ENCODE data around the gene TRAFD1. TPM values are rescaled to one million over a fixed set of nuclear protein-coding genes. Genes with fewer than 3 reads are reported as not detected.

Gene TRAFD1
- total RNA-seq, 1 experiment from 2014 or later, result 37.8 TPM

- ChIA-PET POLR2A (ENCODE audit: low non-redundant PET) (no interaction called here), CTCF (no interaction called here)
- H3K4me1 ChIP-seq (ENCODE audit: insufficient read depth, low read length, poor library complexity, severe bottlenecking), result no peaks in the 10 kb centered on the region
- H3K9me3 ChIP-seq (ENCODE audit: low read depth, low read length, poor library complexity, severe bottlenecking), result no peaks in the 10 kb centered on the region
- H3K27me3 ChIP-seq (replicated peaks; ENCODE audit: insufficient read depth, low read depth, low read length, poor library complexity), result no peaks in the 10 kb centered on the region
- intact Hi-C loops (cut with micrococcal nuclease; ENCODE audit: unreplicated experiment), result no loop called here
- peaks cover 64% of the 10 kb centered on the region for H3K36me3 ChIP-seq (ENCODE audit: insufficient read depth, low read length, poor library complexity, severe bottlenecking)
- H3K4me3 ChIP-seq (ENCODE audit: low read depth, low read length, poor library complexity, severe bottlenecking), result no peak overlapping the region
- TF ChIP-seq EZH2 (IDR thresholded peaks at IDR 0.05; ENCODE audit: borderline replicate concordance, low read depth, low read length, poor library complexity, severe bottlenecking), result no peak
- no peak for TF ChIP-seq CTCF (conservative IDR thresholded peaks at IDR 0.05; ENCODE audit: low read depth, low read length)
- BruUV-seq (replicated peaks), result no TSS peak
- DNase-seq (ENCODE audit: low spot score), result no peak
- no peak overlapping the region for H3K27ac ChIP-seq (ENCODE audit: low read depth, low read length, poor library complexity, severe bottlenecking)
Observed at GRCh38 chr12:112087851-112088250, 37.5 kb upstream of the TRAFD1 start.

GRCh38 chr12:112091563-112091962, 33.8 kb upstream of the TRAFD1 start:
- TF ChIP-seq EZH2 (IDR thresholded peaks at IDR 0.05; ENCODE audit: borderline replicate concordance, low read depth, low read length, poor library complexity, severe bottlenecking) (no peak), CTCF (conservative IDR thresholded peaks at IDR 0.05; ENCODE audit: low read depth, low read length) (no peak)
- CTCF ChIA-PET, result no interaction called here
- Histone ChIP-seq H3K4me1 (ENCODE audit: insufficient read depth, low read length, poor library complexity, severe bottlenecking) (no peaks in the 10 kb centered on the region), H3K9me3 (ENCODE audit: low read depth, low read length, poor library complexity, severe bottlenecking) (no peaks in the 10 kb centered on the region), H3K36me3 (ENCODE audit: insufficient read depth, low read length, poor library complexity, severe bottlenecking) (peaks cover 50% of the 10 kb centered on the region), H3K27me3 (replicated peaks; ENCODE audit: insufficient read depth, low read depth, low read length, poor library complexity) (no peaks in the 10 kb centered on the region), H3K27ac (ENCODE audit: low read depth, low read length, poor library complexity, severe bottlenecking) (no peak overlapping the region), H3K4me3 (ENCODE audit: low read depth, low read length, poor library complexity, severe bottlenecking) (no peak overlapping the region)
- intact Hi-C loops (cut with micrococcal nuclease; ENCODE audit: unreplicated experiment), result no loop called here
- BruUV-seq (replicated peaks), result no TSS peak
- POLR2A ChIA-PET (ENCODE audit: low non-redundant PET), result no interaction called here
- DNase-seq (ENCODE audit: low spot score), result no peak

GRCh38 chr12:112096070-112096469, 29.3 kb upstream of the TRAFD1 start:
- H3K4me3 ChIP-seq (ENCODE audit: low read depth, low read length, poor library complexity, severe bottlenecking), result no peak overlapping the region
- intact Hi-C loops (cut with micrococcal nuclease; ENCODE audit: unreplicated experiment), result no loop called here
- no peak for TF ChIP-seq EZH2 (IDR thresholded peaks at IDR 0.05; ENCODE audit: borderline replicate concordance, low read depth, low read length, poor library complexity, severe bottlenecking)
- TF ChIP-seq CTCF (conservative IDR thresholded peaks at IDR 0.05; ENCODE audit: low read depth, low read length), result no peak
- H3K4me1 ChIP-seq (ENCODE audit: insufficient read depth, low read length, poor library complexity, severe bottlenecking), result no peaks in the 10 kb centered on the region
- H3K27me3 ChIP-seq (replicated peaks; ENCODE audit: insufficient read depth, low read depth, low read length, poor library complexity), result no peaks in the 10 kb centered on the region
- CTCF ChIA-PET, result no interaction called here
- POLR2A ChIA-PET (ENCODE audit: low non-redundant PET), result no interaction called here
- BruUV-seq (replicated peaks), result no TSS peak
- no peak for DNase-seq (ENCODE audit: low spot score)
- H3K36me3 ChIP-seq (ENCODE audit: insufficient read depth, low read length, poor library complexity, severe bottlenecking), result peaks cover 45% of the 10 kb centered on the region
- H3K9me3 ChIP-seq (ENCODE audit: low read depth, low read length, poor library complexity, severe bottlenecking), result no peaks in the 10 kb centered on the region
- no peak overlapping the region for H3K27ac ChIP-seq (ENCODE audit: low read depth, low read length, poor library complexity, severe bottlenecking)

Measured in A673 (cell line).